A549 (cell line): ENCODE results near the gene PYGM. TPM values are rescaled to one million over a fixed set of nuclear protein-coding genes. Genes with fewer than 3 reads are reported as not detected.
A peak's percentile ranks its signal among the peaks of the same experiment; 100 is the strongest.

Experiments used
- ATAC-seq, 2 experiments: fragments of 200-7000 bp in 1 of 2; fragments of >200 bp in 1 of 2; cut with Nextera tagmentation in 1 of 2; cut with Tn5 transposase in 1 of 2; 3 replicates each; pipeline versions ENCODE4 v1.8.0 to v1.9.1; 2018 to 2020; ENCODE audit warnings: mild to moderate bottlenecking in 1 of 2, moderate library complexity in 1 of 2
- CTCF ChIA-PET: fragments of 300-600 bp; sonication (Branson Sonifier 250); formaldehyde crosslinking; extraction: SDS; loops from one replicate; lab custom pipeline; 2021; ENCODE audit warnings: antibody characterized with exemption, inconsistent platforms; lab: Yijun Ruan, JAX
- POLR2A ChIA-PET: fragments of 350-600 bp; formaldehyde crosslinking; extraction: SDS; loops from one replicate; lab custom pipeline; 2021; ENCODE audit warnings: antibody characterized with exemption, inconsistent platforms; lab: Yijun Ruan, JAX
- DNase-seq, 2 experiments: peaks; one replicate each; pipeline versions ENCODE4 v3.0.0 to v3.0.0-alpha.2; 2011 to 2016; ENCODE audit warnings: low read depth in 1 of 2, low spot score in 1 of 2
- FAIRE-seq: peaks from 2 replicates; lab custom pipeline; 2011; peaks lifted over from hg19 to GRCh38; lab: Jason Lieb, UNC
- H3K27ac ChIP-seq, 2 experiments: fragments of >200 bp; sonication (Bioruptor Twin); formaldehyde crosslinking; 3 replicates each; pipeline ENCODE4 v1.5.1; 2016 to 2017
- H3K4me1 ChIP-seq: fragments of >200 bp; sonication (Bioruptor Twin); formaldehyde crosslinking; 3 replicates; pipeline ENCODE4 v1.6.1; 2016
- H3K4me2 ChIP-seq: fragments of >200 bp; sonication (Bioruptor Twin); formaldehyde crosslinking; 3 replicates; pipeline ENCODE4 v1.6.1; 2016
- H3K4me3 ChIP-seq: fragments of >200 bp; sonication (Bioruptor Twin); formaldehyde crosslinking; 3 replicates; pipeline ENCODE4 v1.5.1; 2016
- H3K9me3 ChIP-seq: fragments of >200 bp; sonication (Bioruptor Twin); formaldehyde crosslinking; 3 replicates; pipeline ENCODE4 v1.6.1; 2016
- BHLHE40 ChIP-seq: IDR thresholded peaks from 2 replicates; pipeline ENCODE4 v1.6.1; 2012; ENCODE audit warnings: low read depth, low read length, inconsistent platforms
- CHD2 ChIP-seq: fragments of 150-350 bp; IDR thresholded peaks from 2 replicates; pipeline ENCODE4 v1.6.1; 2014; ENCODE audit warnings: low read length; ENCODE audit not compliant: partially characterized antibody
- EHF ChIP-seq: fragments of 250-450 bp; sonication (Bioruptor Pico); IDR thresholded peaks from 2 replicates; pipeline ENCODE4 v1.5.0; 2020; ENCODE audit warnings: mild to moderate bottlenecking
- EHMT2 ChIP-seq: fragments of 200-600 bp; sonication (generic); IDR thresholded peaks from 2 replicates; pipeline ENCODE4 v1.6.1; 2016; ENCODE audit warnings: antibody characterized with exemption, low read depth, mild to moderate bottlenecking, moderate library complexity
- EP300 ChIP-seq, 2 experiments: fragments of >200 bp; sonication (Bioruptor Twin); formaldehyde crosslinking; IDR thresholded peaks; 2 replicates in 1 of 2; 3 replicates in 1 of 2; pipeline ENCODE4 v1.6.1; 2016 to 2017
- FOSL2 ChIP-seq, 2 experiments: fragments of 450-650 bp in 1 of 2; fragments of >200 bp in 1 of 2; sonication (Bioruptor Twin) in 1 of 2; formaldehyde crosslinking; IDR thresholded peaks; 2 replicates each; pipeline versions ENCODE4 v1.5.0 to v1.6.1; 2016 to 2020; ENCODE audit warnings: mild to moderate bottlenecking in 1 of 2, moderate library complexity in 1 of 2
- HOXB5 ChIP-seq: fragments of 250-450 bp; sonication (Bioruptor Pico); IDR thresholded peaks from 2 replicates; pipeline ENCODE4 v1.5.0; 2020; ENCODE audit warnings: mild to moderate bottlenecking, moderate library complexity
- JUN ChIP-seq, 2 experiments: fragments of >200 bp; sonication (Bioruptor Twin); formaldehyde crosslinking; IDR thresholded peaks; 2 replicates in 1 of 2; 3 replicates in 1 of 2; pipeline ENCODE4 v1.6.1; 2016 to 2017
- JUNB ChIP-seq: fragments of >200 bp; sonication (Bioruptor Twin); formaldehyde crosslinking; IDR thresholded peaks from 2 replicates; pipeline ENCODE4 v1.6.1; 2016
- KDM1A ChIP-seq: fragments of 200-600 bp; sonication (generic); IDR thresholded peaks from 2 replicates; pipeline ENCODE4 v1.6.1; 2016; ENCODE audit warnings: low read depth, mild to moderate bottlenecking
- NR3C1 ChIP-seq: fragments of >200 bp; sonication (Bioruptor Twin); formaldehyde crosslinking; IDR thresholded peaks from 3 replicates; pipeline ENCODE4 v1.6.1; 2017
- RCOR1 ChIP-seq: fragments of 150-350 bp; IDR thresholded peaks from 2 replicates; pipeline ENCODE4 v1.6.1; 2014; ENCODE audit warnings: antibody characterized with exemption, low read length, low read depth
- ZFP36 ChIP-seq: fragments of 450-650 bp; IDR thresholded peaks from 2 replicates; pipeline ENCODE4 v1.6.1; 2014; ENCODE audit warnings: borderline replicate concordance; ENCODE audit not compliant: partially characterized antibody
- ZNF302 ChIP-seq: fragments of 250-450 bp; sonication (Bioruptor Pico); IDR thresholded peaks from 2 replicates; pipeline ENCODE4 v1.9.0; 2021; ENCODE audit warnings: inconsistent platforms, mild to moderate bottlenecking, moderate library complexity
- WGBS: methylation state at CpG from one replicate; pipeline ENCODE4 v1.1.6; 2017; ENCODE audit errors: missing lambda C conversion rate; 5-methylcytosine and 5-hydroxymethylcytosine counted together
- polyA plus RNA-seq, 4 experiments: library from polyadenylated mRNA; depleted of rRNA in 3 of 4; stranded (reverse); fragments of >200 nt; fragmentation: RNase III in 1 of 4; extraction: RNeasy Plus Mini Kit Qiagen cat#74134 plus additional on column Dnase treatment in 1 of 4; gene quantifications; 2 replicates in 3 of 4; 3 replicates in 1 of 4; pipeline ENCODE4 v1.2.3, GENCODE V29; 2011 to 2017
- TF ChIP-seq, protein P1 (sequence below): fragments of 150-350 bp; IDR thresholded peaks from 2 replicates; pipeline ENCODE4 v1.6.1; 2014; ENCODE audit warnings: low read depth, mild to moderate bottlenecking, low read length
- TF ChIP-seq, protein P2 (sequence below): IDR thresholded peaks from 2 replicates; pipeline ENCODE4 v1.6.1; 2012
- TF ChIP-seq, protein P3 (sequence below): fragments of 200-600 bp; sonication (generic); IDR thresholded peaks from 2 replicates; pipeline ENCODE4 v1.6.1; 2016; ENCODE audit warnings: antibody characterized with exemption, mild to moderate bottlenecking, moderate library complexity

The PYGM gene
- polyA plus RNA-seq, 2 of the 4 experiments (the other 2 are of a cell fraction) = 0.22 to 0.23 TPM

DNA sequence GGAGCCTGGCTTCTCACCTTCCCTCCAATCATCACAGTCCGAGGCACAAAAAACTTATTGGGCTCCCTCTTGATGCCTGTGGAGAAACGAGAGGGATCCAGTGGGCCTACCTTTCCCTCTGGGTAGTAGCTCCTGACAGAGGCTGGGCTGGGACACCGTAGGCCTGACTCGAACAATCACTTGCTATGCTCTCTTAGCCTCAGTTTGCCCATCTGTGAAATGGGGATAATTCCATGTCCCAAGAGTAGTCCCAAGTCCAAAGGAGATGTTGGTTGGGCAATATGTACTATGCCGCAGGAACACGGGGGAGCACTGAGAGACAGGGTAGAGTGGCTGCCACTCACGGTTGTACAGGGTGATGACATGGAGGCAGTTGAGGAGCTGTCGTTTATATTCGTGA, 8.2 kb downstream of the PYGM start:
- Histone ChIP-seq H3K4me3 (no peak overlapping the region), H3K4me2 (no peak overlapping the region), H3K9me3 (no peaks in the 10 kb centered on the region), H3K4me1 (no peaks in the 10 kb centered on the region), H3K27ac (no peak overlapping the region)
- CTCF ChIA-PET = interaction anchor here (0.9 to 13.0 kb wide), 6 partner anchors 9 to 27 kb away, joined by 3 to 104 read pairs (median 8); partner anchors contain the start of genes PYGM, RASGRP2 and SF1
- 93% methylated on average over 8 of the region's 9 CpGs for whole genome bisulfite sequencing
- ATAC-seq (no peak), FAIRE-seq (no peak), DNase-seq (no peak)
- POLR2A ChIA-PET = no interaction called here
- TF ChIP-seq NR3C1 (no peak), CHD2 (no peak), FOSL2 (IDR thresholded peaks at IDR 0.05) (no peak), FOSL2 (CRISPR knock-in tag; IDR thresholded peaks at IDR 0.05) (no peak), KDM1A (0 out of 2 replicates have a peak, but pooled peaks have one; percentile 24), RCOR1 (0 out of 2 replicates have a peak, but pooled peaks have one; percentile 41)

DNA sequence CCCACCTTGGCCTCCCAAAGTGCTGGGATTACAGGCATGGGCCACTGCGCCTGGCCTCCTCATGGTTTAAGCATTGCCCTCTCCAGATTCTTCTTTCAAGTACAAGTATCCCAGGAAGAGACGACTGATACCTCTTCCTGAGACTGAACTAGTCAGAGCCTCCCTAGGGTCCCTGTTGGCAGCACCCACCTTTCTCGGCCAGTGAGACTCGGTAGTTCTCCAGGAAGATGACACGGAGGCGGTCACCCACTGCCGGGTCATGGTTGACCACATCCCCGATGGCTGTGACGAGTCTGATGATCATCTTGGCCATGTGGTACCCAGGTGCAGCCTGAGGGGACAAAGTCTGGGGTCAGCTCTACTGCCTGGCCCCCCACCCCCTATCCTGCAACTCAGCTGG, 8.6 kb downstream of the PYGM start:
- DNase-seq = no peak
- TF ChIP-seq ZNF302 (CRISPR knock-in tag) = no peak
- TF ChIP-seq KDM1A = no peak
- no peak for TF ChIP-seq EP300 (IDR thresholded peaks at IDR 0.05)

DNA sequence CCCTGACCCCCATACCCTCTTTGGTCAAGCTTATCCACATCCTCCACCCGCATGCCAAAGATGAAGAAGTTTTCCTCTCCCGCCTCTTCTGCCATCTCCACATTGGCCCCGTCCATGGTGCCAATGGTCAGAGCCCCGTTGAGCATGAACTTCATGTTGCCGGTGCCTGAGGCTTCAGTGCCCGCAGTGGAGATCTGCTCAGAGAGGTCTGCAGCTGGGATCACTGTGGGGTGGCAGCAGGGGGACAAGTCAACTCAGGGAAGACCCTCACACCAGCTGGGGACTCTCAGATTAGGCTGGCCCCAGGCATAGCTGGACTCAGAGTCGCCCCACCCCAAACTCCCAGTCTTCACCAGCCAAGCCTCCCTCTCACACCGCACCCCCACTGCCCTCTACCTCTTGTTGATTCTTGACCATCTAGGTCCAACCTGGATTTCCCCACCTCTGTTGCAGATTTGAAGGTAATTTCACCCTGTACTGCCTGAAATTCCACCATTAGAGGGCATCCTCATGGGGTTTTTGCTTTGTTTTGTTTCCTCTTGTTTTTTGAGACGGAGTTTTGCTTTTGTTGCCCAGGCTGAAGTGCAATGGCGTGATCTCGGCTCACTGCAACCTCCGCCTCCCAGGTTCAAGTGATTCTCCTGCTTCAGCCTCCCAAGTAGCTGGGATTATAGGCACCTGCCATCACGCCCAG, 9.3 kb downstream of the PYGM start:
- H3K4me1 ChIP-seq = 0 out of 3 replicates have a peak, but pooled peaks cover 3% of the 10 kb centered on the region
- no peaks in the 10 kb centered on the region for H3K9me3 ChIP-seq
- H3K27ac ChIP-seq = no peak overlapping the region
- 89% methylated on average over 12 of the region's 13 CpGs for WGBS
- no peak for DNase-seq
- CTCF ChIA-PET = interaction anchor here (3.0 to 13.0 kb wide), 2 partner anchors 8 to 10 kb away, joined by 19 to 104 read pairs; partner anchors contain the start of genes PYGM and RASGRP2
- TF ChIP-seq JUN (IDR thresholded peaks at IDR 0.05) (no peak), EHMT2 (no peak), ZFP36 (no peak), HOXB5 (CRISPR knock-in tag) (no peak), BHLHE40 (no peak), JUNB (no peak), KDM1A (no peak), FOSL2 (IDR thresholded peaks at IDR 0.05) (no peak), FOSL2 (CRISPR knock-in tag; IDR thresholded peaks at IDR 0.05) (no peak), EHF (CRISPR knock-in tag) (no peak)
- TF ChIP-seq, protein P1, sequence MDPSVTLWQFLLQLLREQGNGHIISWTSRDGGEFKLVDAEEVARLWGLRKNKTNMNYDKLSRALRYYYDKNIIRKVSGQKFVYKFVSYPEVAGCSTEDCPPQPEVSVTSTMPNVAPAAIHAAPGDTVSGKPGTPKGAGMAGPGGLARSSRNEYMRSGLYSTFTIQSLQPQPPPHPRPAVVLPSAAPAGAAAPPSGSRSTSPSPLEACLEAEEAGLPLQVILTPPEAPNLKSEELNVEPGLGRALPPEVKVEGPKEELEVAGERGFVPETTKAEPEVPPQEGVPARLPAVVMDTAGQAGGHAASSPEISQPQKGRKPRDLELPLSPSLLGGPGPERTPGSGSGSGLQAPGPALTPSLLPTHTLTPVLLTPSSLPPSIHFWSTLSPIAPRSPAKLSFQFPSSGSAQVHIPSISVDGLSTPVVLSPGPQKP = no peak
- TF ChIP-seq, protein P2, sequence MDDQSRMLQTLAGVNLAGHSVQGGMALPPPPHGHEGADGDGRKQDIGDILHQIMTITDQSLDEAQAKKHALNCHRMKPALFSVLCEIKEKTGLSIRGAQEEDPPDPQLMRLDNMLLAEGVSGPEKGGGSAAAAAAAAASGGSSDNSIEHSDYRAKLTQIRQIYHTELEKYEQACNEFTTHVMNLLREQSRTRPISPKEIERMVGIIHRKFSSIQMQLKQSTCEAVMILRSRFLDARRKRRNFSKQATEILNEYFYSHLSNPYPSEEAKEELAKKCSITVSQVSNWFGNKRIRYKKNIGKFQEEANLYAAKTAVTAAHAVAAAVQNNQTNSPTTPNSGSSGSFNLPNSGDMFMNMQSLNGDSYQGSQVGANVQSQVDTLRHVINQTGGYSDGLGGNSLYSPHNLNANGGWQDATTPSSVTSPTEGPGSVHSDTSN = no peak
- TF ChIP-seq, protein P3, sequence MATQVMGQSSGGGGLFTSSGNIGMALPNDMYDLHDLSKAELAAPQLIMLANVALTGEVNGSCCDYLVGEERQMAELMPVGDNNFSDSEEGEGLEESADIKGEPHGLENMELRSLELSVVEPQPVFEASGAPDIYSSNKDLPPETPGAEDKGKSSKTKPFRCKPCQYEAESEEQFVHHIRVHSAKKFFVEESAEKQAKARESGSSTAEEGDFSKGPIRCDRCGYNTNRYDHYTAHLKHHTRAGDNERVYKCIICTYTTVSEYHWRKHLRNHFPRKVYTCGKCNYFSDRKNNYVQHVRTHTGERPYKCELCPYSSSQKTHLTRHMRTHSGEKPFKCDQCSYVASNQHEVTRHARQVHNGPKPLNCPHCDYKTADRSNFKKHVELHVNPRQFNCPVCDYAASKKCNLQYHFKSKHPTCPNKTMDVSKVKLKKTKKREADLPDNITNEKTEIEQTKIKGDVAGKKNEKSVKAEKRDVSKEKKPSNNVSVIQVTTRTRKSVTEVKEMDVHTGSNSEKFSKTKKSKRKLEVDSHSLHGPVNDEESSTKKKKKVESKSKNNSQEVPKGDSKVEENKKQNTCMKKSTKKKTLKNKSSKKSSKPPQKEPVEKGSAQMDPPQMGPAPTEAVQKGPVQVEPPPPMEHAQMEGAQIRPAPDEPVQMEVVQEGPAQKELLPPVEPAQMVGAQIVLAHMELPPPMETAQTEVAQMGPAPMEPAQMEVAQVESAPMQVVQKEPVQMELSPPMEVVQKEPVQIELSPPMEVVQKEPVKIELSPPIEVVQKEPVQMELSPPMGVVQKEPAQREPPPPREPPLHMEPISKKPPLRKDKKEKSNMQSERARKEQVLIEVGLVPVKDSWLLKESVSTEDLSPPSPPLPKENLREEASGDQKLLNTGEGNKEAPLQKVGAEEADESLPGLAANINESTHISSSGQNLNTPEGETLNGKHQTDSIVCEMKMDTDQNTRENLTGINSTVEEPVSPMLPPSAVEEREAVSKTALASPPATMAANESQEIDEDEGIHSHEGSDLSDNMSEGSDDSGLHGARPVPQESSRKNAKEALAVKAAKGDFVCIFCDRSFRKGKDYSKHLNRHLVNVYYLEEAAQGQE = no peak
- TF ChIP-seq, all 56 proteins: peak for 0
- FAIRE-seq (no peak), ATAC-seq (no peak)
- Histone ChIP-seq H3K4me3 (no peak overlapping the region), H3K4me2 (no peak overlapping the region)
- POLR2A ChIA-PET = no interaction called here

More for the DNA sequence above, 8.6 kb downstream of the PYGM start:
- Histone ChIP-seq H3K4me2 (no peak overlapping the region), H3K27ac (no peak overlapping the region), H3K4me1 (0 out of 3 replicates have a peak, but pooled peaks cover under 1% of the 10 kb centered on the region), H3K9me3 (no peaks in the 10 kb centered on the region), H3K4me3 (no peak overlapping the region)
- no peak for ATAC-seq
- no peak for FAIRE-seq
- CTCF ChIA-PET = interaction anchor here (1.0 to 13.0 kb wide), 3 partner anchors 9 to 27 kb away, joined by 3 to 104 read pairs (median 19); partner anchors contain the start of genes PYGM, RASGRP2 and SF1
- 80% methylated on average over 7 of the region's 9 CpGs for WGBS
- POLR2A ChIA-PET = no interaction called here
